H1 (cell line): ENCODE results near the gene MMAB. TPM values are rescaled to one million over a fixed set of nuclear protein-coding genes. Genes with fewer than 3 reads are reported as not detected.

Experiments used
- JUND ChIP-seq: IDR thresholded peaks from 2 replicates; pipeline ENCODE4 v1.6.1; 2011; ENCODE audit warnings: mild to moderate bottlenecking, improper control_type of control experiment, low read length
- RBBP5 ChIP-seq: IDR thresholded peaks from 2 replicates; pipeline ENCODE4 v1.7.1; 2012; ENCODE audit warnings: low read depth, mild to moderate bottlenecking, inconsistent platforms, low read length, moderate library complexity, borderline replicate concordance
- polyA plus RNA-seq, 7 experiments: library from polyadenylated mRNA; depleted of rRNA in 3 of 7; stranded (reverse) in 5 of 7; unstranded in 2 of 7; fragments of >200 nt in 5 of 7; fragments of 200-250 nt in 2 of 7; gene quantifications; 1 replicate in 5 of 7; 2 replicates in 1 of 7; 4 replicates in 1 of 7; pipeline versions ENCODE4 v1.2.1 to v1.2.3, GENCODE V29; 2011 to 2013; ENCODE audit warnings: missing spikeins in 2 of 7, mixed read lengths in 2 of 7
- total RNA-seq: library from RNA; stranded (reverse); fragmentation: NEBNext Ultra II Directional; extraction: Animal tissue kit (Norgen Biotek cat#: 25700); gene quantifications from 2 replicates; pipeline ENCODE4 v1.2.1, GENCODE V29; 2021
- TF ChIP-seq, protein P1 (sequence below): IDR thresholded peaks from 2 replicates; pipeline ENCODE4 v1.6.1; 2012; ENCODE audit warnings: inconsistent platforms
- TF ChIP-seq, protein P2 (sequence below): IDR thresholded peaks from 2 replicates; pipeline ENCODE4 v1.6.1; 2011; ENCODE audit warnings: low read length, improper control_type of control experiment

MMAB gene
- total and polyA plus RNA-seq, 2 of the 8 experiments (the other 6 are each of a cell fraction or from before 2014, with no cell fraction given) = 12.9 to 18.5 TPM

GRCh38 chr12:109589240-109589590 is 15.9 kb upstream of the MMAB start (continued):
- TF ChIP-seq, protein P1, sequence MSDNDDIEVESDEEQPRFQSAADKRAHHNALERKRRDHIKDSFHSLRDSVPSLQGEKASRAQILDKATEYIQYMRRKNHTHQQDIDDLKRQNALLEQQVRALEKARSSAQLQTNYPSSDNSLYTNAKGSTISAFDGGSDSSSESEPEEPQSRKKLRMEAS = no peak
- TF ChIP-seq RBBP5 = no peak
- TF ChIP-seq, protein P2, sequence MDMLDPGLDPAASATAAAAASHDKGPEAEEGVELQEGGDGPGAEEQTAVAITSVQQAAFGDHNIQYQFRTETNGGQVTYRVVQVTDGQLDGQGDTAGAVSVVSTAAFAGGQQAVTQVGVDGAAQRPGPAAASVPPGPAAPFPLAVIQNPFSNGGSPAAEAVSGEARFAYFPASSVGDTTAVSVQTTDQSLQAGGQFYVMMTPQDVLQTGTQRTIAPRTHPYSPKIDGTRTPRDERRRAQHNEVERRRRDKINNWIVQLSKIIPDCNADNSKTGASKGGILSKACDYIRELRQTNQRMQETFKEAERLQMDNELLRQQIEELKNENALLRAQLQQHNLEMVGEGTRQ = no peak
- no peak for TF ChIP-seq JUND
